Esophagus squamous epithelium (tissue), 5 donors: ENCODE data around the gene HOATZ. TPM values are rescaled to one million over a fixed set of nuclear protein-coding genes. Genes with fewer than 3 reads are reported as not detected.

Source experiments
- DNase-seq: peaks from one replicate; lab custom pipeline; 2025; lab: John Stamatoyannopoulos, UW
- H3K27ac ChIP-seq, 4 donors: fragments of 200-600 bp; sonication (generic); one replicate each; pipeline ENCODE4 v1.5.1; 2016 to 2019; ENCODE audit warnings: mild to moderate bottlenecking in 1 of 4
- H3K27me3 ChIP-seq, 4 donors: fragments of 200-600 bp; sonication (generic); 1 replicate in 3 of 4; 2 replicates in 1 of 4; pipeline versions ENCODE4 v1.5.1 to v1.6.0; 2017 to 2021; ENCODE audit warnings: antibody characterized with exemption in 1 of 4
- H3K36me3 ChIP-seq, 3 donors: fragments of 200-600 bp; sonication (generic); one replicate each; pipeline ENCODE4 v1.5.1; 2016 to 2019
- H3K4me1 ChIP-seq, 3 donors: fragments of 200-600 bp; sonication (generic); one replicate each; pipeline ENCODE4 v1.5.1; 2017 to 2019
- H3K4me3 ChIP-seq, 4 donors: fragments of 200-600 bp; sonication (generic); 1 replicate in 3 of 4; 2 replicates in 1 of 4; pipeline ENCODE4 v1.5.1; 2016 to 2019; ENCODE audit warnings: mild to moderate bottlenecking in 2 of 4, moderate library complexity in 1 of 4
- H3K9me3 ChIP-seq, 3 donors: fragments of 200-600 bp; sonication (generic); one replicate each; pipeline ENCODE4 v1.5.1; 2016 to 2019
- CTCF ChIP-seq, 6 experiments: fragments of 450-650 bp in 4 of 6; fragments of 200-600 bp in 2 of 6; sonication (generic) in 2 of 6; IDR thresholded peaks; one replicate each; pipeline ENCODE4 v1.5.1; 2016 to 2019; ENCODE audit warnings: antibody characterized with exemption in 6 of 6, mild to moderate bottlenecking in 4 of 6, moderate library complexity in 4 of 6
- POLR2A ChIP-seq, 4 donors: fragments of 450-650 bp; IDR thresholded peaks; one replicate each; pipeline ENCODE4 v1.6.1; 2017; ENCODE audit warnings: antibody characterized with exemption in 4 of 4, mild to moderate bottlenecking in 4 of 4, moderate library complexity in 3 of 4
- WGBS, 2 donors: methylation state at CpG; one replicate each; pipeline ENCODE4 v1.1.5; 2018; 5-methylcytosine and 5-hydroxymethylcytosine counted together
- intact Hi-C: fragments of 100-400 bp; cut with DNase I; formaldehyde crosslinking; loops from one replicate; pipeline ENCODE4 v1.15.0; 2022
- total RNA-seq, 4 donors: library from RNA; depleted of rRNA; stranded (reverse); fragments of >200 nt; gene quantifications; one replicate each; pipeline ENCODE4 v1.1.0, GENCODE V29; 2016
- donor health status: DM: yes; HTN: yes; CAD: no.

Gene HOATZ
- total RNA-seq, 4 donors from 2014 or later = not detected

- 90 to 92% methylated on average over 6 of the region's 6 CpGs for WGBS, 2 donors
- no peak for DNase-seq
- H3K9me3 ChIP-seq = no peaks in the 10 kb centered on the region
- no peaks in the 10 kb centered on the region for H3K36me3 ChIP-seq
- no peak for TF ChIP-seq CTCF (IDR thresholded peaks at IDR 0.05)
- TF ChIP-seq POLR2A (IDR thresholded peaks at IDR 0.05) = no peak
- intact Hi-C loops = no loop called here
- H3K4me3 ChIP-seq = no peak overlapping the region
- H3K27me3 ChIP-seq = no peaks in the 10 kb centered on the region
- H3K27ac ChIP-seq = no peak overlapping the region
- H3K4me1 ChIP-seq = peaks cover 0 to 19% (median 13%) of the 10 kb centered on the region in 3 donors
Observed at GRCh38 chr11:111575740-111576139, 61.2 kb downstream of the HOATZ start.

GRCh38 chr11:111577821-111578220 is 63.2 kb downstream of the HOATZ start:
- H3K27ac ChIP-seq = no peak overlapping the region
- no peak for TF ChIP-seq POLR2A (IDR thresholded peaks at IDR 0.05)
- TF ChIP-seq CTCF (IDR thresholded peaks at IDR 0.05) = no peak
- H3K4me1 ChIP-seq = peaks cover 0 to 28% (median 8%) of the 10 kb centered on the region in 3 donors
- no peaks in the 10 kb centered on the region for H3K9me3 ChIP-seq
- 69 to 88% methylated on average over 4 of the region's 4 CpGs for WGBS, 2 donors
- no peaks in the 10 kb centered on the region for H3K36me3 ChIP-seq
- DNase-seq = no peak
- no peak overlapping the region for H3K4me3 ChIP-seq
- H3K27me3 ChIP-seq = no peaks in the 10 kb centered on the region
- intact Hi-C loops = no loop called here

GRCh38 chr11:111581341-111581740 is 66.8 kb downstream of the HOATZ start:
- Histone ChIP-seq H3K9me3 (no peaks in the 10 kb centered on the region), H3K27ac (no peak overlapping the region), H3K4me3 (no peak overlapping the region), H3K36me3 (no peaks in the 10 kb centered on the region), H3K4me1 (peaks cover 0 to 9% (median 0%) of the 10 kb centered on the region in 3 donors), H3K27me3 (no peaks in the 10 kb centered on the region)
- 91 to 100% methylated on average over 1 of the region's 1 CpG for WGBS, 2 donors
- intact Hi-C loops = no loop called here
- no peak for DNase-seq
- TF ChIP-seq POLR2A (IDR thresholded peaks at IDR 0.05) = no peak
- no peak for TF ChIP-seq CTCF (IDR thresholded peaks at IDR 0.05)

GRCh38 chr11:111582163-111582562 is 67.6 kb downstream of the HOATZ start:
- Histone ChIP-seq H3K27ac (no peak overlapping the region), H3K4me1 (peaks cover 0 to 9% (median 0%) of the 10 kb centered on the region in 3 donors), H3K27me3 (no peaks in the 10 kb centered on the region), H3K36me3 (no peaks in the 10 kb centered on the region), H3K9me3 (no peaks in the 10 kb centered on the region), H3K4me3 (no peak overlapping the region)
- intact Hi-C loops = no loop called here
- TF ChIP-seq POLR2A (IDR thresholded peaks at IDR 0.05) (no peak), CTCF (IDR thresholded peaks at IDR 0.05) (no peak)
- no peak for DNase-seq

GRCh38 chr11:111582881-111583280 is 68.3 kb downstream of the HOATZ start:
- Histone ChIP-seq H3K27ac (no peak overlapping the region), H3K4me1 (peaks cover 0 to 9% (median 0%) of the 10 kb centered on the region in 3 donors), H3K36me3 (no peaks in the 10 kb centered on the region), H3K27me3 (no peaks in the 10 kb centered on the region), H3K9me3 (no peaks in the 10 kb centered on the region), H3K4me3 (no peak overlapping the region)
- WGBS, 2 donors = 63 to 68% methylated on average over 4 of the region's 4 CpGs
- intact Hi-C loops = no loop called here
- TF ChIP-seq POLR2A (IDR thresholded peaks at IDR 0.05) (no peak), CTCF (IDR thresholded peaks at IDR 0.05) (no peak)
- DNase-seq = no peak
